Activated CD8-positive, alpha-beta memory T cell treated with anti-CD3 and anti-CD28 coated beads for 4 hours (primary cell): ENCODE data around the gene VPS33B.

Experiments
- DNase-seq, 2 donors: peaks; one replicate each; pipeline ENCODE4 v3.0.0-alpha.2; 2020; ENCODE audit warnings: low read depth in 2 of 2

Gene VPS33B

DNA sequence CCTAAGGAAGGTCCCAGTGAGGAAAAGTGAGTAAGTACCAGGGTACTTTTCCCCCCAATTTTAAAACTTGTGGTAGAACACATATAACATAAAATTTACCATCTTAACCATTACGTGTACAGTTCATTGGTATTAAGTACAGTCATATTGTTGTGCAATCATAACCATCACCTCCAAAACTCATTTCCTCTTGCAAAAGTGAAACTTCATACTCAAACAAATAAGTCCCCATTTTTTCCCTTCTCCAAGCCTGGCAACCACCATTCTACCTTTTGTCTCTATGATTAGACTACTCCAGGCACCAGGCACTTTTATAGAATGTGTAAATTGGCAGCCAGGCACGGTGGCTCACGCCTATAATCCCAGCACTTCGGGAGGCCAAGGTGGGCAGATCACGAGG, 40.3 kb downstream of the VPS33B start:
- no peak for DNase-seq

DNA sequence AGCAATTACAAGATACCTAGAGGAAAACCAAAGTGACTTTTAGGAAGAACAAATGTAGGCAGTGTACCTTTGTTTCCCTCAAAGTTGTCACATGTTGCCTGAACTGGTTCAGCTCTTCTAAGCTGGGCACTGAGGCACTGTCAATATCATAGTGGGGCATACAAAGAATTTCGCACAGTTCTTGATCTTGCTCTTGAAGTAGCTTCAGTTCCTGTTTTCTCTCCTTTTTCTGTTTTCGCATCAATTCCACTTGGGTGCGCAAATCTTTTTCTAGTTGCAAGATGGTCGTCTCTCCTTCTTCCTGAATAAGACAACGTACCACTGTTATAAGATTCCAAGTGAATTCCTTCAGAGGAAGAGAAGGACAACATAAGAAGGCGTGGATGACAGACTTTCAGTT, 40.7 kb downstream of the VPS33B start:
- no peak for DNase-seq

DNA sequence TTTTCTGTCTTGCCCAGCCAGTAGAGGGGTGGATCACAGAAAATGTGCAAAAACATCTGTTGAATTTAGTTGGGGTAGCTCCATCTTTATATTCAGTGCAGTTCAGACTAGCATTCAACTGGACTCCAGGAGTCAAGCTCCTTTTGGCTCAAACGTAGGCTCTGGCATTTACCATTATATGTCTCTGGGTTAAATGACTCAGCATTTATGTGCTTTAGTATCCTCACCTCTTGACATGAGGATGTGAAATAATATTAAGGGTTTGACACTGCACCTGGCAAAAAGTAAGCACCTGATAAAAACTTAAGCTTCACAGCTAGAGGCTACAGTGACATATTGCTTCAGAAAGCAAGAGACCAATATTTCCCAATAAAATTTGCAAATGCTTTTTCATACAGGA, 42.8 kb downstream of the VPS33B start:
- DNase-seq, result no peak

DNA sequence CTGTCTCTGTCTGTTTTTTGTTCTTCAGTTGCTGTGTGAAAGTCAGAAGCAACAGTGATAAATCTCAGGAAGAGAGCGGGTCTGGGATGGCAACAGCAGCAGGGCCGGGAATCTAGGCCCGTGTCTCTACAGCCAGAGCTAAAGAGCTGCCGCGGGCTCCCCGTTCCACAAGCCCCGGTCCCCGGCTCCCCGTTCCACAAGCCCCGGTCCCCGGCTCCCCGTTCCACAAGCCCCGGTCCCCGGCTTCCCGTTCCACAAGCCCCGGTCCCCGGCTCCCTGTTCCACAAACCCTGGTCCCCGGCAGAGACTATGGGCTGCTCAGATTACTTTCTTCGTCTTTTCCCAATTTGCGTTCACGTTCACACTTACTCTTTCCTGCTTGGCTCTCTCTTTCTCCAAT, 48.2 kb downstream of the VPS33B start:
- DNase-seq, result no peak

DNA sequence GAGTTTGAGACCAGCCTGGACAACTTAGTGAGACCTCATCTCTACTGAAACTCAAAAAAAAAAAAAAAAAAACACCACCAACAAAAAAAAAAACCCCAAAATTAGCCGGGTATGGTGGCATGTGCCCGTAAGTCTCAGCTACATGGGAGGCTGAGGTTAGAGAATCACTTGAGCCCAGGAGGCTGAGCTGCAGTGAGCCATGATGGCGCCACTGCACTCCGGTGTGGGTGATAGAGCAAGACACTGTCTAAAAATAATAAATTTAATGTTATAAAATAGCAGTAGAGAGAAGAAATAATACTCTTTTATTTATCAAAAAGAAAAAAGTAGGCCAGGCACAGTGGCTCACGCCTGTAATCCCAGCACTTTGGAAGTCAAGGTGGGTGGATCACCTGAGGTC, 50.3 kb downstream of the VPS33B start:
- DNase-seq, result no peak

DNA sequence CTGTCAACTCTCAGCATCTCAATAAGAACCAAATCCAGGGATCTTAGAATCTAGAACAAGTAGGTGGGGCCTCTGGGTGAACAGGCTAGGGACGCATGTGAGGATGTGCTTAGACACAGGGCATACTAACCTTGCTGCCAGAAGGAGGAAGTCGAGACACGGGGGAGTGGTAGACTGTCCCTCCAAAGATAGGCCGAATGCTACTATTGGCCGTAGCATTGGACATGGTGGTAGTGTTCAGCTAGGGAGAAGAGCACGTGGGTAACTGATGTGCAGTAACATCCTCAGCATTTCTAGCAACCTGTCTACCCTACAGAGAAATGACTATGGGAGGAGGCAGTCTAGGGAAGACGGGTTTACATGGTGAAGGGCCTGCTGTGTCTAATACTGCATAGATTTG, 52.1 kb downstream of the VPS33B start:
- DNase-seq, result no peak

DNA sequence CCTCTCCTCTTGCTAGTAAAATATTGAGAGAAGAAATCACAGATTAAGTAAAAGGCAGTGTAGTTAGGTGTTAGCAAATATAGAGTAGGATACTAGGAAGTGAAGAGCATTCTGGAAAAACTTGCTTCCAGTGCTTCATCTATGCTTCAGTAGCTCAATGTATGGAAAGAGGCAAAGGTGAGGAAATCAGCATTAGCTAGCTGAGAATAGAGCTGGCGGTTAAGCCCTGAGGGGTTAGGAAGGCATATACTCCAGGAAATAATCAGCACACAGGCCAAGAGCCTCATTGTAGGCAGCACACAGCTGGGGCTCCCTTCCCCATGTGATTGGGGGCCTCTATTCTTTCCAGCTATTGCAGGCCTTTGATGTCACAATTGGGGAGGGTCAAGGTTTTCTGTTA, 54.0 kb downstream of the VPS33B start:
- no peak for DNase-seq

DNA sequence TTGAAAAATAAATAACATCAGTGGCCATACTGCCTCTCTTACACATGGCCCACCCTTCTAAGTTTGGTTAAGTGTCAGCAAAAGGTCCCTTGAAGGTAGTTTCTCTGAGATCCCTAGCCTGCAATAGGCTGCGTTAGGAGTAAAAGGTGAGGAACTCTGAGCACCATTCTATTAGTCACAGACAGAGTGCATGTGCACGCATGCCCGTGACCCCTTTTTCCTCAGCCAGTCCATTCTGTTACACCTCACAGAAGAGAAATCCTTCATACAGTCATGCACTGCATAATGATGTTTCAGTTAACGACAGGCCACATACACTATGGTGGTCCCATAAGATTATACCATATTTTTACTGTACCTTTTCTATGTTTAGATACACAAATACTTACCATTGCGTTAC, 55.2 kb downstream of the VPS33B start:
- no peak for DNase-seq

DNA sequence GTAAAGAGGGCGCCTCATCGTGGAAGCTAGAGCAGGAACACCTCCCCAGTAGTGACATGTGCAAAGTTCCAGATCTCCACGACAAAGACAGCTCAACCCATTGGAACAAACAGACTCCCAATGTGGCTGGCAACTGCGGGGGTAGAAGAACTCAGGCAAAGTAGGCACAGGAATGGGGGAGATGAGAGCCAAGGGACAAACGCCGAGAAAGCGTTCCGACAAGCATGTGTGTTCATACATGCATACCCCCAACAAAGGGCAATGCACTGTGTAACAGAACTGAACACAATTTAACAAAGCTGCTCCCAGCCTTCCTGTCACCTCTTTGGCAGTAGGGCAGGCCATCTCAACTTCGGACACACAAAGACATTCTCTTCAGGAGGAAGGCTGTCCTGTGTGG, 56.1 kb downstream of the VPS33B start:
- no peak for DNase-seq

DNA sequence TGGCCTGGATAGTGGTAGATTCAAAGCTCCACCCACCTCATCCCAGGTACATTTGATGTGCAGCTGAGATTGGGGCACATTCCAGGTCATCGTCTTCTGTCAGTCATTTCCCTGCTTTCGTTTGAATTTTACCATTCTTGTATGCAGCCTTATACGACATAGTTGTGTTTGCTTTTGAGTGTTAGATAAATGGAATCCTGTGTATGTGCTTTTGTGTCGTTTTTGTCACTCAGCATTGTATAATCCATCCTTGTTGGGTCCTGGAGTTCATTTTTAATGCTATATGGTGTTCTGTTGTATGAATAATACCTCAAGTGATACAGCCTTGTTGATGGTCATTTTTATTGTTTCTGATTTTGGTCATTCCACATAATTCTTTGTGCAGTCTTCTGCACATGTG, 60.4 kb downstream of the VPS33B start:
- no peak for DNase-seq

DNA sequence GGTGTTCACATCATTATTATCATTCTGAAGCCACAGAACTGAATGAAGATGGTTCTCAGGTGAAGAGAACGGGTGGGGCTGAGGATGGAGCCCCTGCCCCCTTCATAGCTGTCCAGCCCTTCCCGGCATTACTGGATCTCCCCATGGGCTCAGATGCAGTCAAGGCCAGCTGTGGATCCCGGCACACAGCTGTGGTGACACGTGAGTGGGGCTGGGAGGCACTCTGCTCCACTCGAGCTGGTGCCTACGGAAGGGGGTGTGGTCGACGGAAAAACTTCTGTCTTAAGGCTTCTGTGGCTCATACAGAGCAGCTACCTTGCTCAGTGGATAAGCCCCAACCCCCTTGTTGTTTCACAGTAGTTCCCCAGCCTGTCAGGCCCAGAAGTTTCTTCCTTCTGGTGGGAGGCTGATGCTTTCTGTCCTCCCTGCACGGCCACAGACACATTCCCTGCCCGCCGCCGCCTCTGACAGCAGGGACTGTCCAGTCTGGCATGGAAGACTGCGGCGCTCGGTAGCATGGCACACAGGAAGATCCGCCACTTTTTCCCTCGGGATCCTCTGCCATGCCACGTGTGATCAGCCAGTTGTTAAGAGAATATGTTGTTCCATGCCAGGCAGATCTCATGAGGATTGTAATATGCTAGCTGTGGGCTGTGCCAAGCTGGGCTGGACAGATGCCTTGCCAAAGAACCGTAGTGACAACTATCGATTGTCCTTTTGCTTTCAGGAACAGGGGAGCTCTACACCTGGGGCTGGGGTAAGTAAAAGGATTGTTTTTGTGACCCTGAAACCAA, 61.9 kb downstream of the VPS33B start:
- DNase-seq, result no peak

DNA sequence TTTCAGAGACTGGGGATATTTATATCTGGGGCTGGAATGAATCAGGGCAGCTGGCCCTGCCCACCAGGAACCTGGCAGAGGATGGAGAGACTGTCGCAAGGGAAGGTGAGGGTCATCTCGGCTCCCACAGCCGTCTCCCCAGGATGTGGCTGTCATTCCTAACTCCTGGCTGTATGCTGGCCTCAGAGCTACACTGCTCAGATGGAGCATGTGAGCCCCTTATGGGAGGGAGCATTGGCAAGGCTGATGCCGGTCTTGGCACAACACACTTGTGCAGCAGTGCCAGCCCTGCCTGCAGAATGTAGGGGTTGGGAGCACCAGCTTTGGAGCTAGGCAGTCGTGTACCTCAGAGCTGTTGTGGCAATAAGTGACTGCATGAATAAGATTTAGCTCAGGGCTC, 62.5 kb downstream of the VPS33B start:
- DNase-seq, result no peak

DNA sequence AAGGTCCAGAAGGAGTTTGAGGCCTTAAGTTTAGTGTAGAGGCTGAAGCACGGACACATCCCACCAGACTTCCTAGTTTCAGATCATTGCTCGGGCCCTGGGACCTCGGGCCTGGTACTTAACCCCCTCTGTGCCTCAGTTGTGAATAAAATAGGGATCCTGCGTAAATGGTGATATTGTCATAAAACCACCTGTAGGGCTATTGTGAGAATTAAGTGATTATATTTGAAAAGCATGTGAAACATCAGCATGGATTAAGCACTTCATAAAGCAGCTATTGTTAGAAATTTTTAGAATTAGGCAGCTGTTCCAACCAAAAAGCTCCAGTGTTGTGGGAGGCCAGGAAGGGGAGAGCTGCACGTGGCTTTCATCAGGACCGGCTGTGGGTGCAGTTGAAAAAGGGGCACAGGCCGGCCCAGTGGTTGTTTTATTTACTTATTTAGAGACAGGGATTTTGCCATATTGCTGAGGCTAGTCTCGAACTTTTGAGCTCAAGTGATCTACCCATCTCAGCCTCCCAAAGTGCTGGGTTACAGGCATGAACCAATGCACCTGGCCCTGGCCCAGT, 63.3 kb downstream of the VPS33B start:
- no peak for DNase-seq

DNA sequence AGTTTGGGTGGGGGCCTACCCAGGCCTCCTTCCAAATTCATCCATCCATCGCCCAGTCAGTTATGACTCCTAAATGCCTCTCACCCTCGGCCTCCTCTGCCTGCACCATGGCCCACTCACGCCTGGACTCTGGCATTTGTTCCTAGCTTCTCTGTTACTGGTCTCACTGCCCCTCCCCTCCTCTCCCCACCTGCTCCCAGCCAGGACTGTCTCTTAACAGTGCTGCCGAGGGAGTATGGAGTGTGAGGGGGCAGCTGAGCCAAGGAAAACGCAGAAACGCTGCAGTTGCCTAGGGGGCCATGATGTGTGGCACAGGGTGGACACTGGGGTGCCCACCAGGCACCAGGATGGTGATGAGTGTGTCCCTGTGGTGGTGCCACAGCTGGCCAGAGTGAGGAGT, 64.6 kb downstream of the VPS33B start:
- no peak for DNase-seq

DNA sequence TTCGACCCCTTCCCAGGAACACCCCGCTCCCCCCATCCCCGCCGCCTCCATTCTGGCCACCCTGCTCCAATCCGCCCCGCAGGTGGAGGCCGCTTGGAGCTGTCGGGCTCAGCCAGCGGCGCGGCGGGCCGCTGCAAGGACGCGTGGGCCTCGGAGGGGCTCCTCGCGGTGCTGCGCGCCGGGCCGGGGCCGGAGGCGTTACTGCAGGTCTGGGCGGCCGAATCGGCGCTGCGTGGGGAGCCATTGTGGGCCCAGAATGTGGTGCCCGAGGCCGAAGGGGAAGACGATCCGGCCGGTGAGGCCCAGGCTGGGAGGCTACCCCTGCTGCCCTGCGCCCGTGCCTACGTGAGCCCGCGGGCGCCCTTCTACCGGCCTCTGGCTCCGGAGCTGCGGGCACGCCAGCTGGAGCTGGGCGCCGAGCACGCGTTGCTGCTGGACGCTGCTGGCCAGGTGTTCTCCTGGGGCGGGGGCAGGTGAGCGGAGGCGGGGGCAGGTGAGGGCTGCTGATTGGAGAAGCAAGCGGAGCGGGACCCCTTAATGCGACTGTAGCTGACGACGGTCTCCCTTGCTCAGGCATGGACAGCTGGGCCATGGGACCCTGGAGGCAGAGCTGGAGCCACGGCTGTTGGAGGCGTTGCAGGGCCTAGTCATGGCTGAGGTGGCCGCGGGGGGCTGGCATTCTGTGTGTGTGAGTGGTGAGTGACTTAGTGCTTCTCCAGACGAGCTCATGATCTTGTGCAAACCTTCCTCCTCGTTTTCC, 65.2 kb downstream of the VPS33B start:
- DNase-seq, result no peak

DNA sequence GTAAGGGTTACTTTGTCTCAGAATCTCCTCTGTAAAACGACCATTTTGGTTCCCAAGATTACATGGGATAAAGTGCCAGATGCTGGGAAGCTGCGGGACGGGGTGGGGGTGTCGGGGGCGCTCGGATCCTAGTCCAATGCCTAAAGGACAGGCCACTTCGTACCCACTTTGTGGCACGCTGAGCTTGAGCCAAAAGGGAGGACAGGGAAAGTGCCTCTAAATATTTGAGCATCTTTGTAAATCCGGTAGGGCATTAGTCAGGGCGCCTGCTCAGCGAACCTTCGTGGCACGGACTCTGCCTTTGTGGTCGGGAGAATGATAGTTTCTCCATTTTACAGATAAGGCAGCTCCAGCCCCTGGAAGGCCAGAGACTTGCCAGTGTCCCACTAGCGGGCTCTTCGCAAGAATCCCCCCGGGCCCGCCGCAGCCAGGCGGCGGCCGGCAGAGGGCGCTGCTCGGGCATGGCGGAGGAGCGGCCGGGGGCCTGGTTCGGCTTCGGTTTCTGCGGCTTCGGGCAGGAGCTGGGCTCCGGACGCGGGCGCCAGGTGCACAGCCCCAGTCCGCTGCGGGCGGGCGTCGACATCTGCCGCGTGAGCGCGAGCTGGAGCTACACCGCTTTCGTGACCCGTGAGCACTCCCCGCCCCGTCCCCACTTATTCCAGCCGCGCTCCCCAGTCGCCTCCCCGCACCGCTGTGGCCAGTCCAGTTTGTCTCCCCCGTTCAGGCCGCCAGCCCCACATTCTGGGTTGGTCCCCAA, 65.9 kb downstream of the VPS33B start:
- peak; percentile 19 to 37 for DNase-seq

DNA sequence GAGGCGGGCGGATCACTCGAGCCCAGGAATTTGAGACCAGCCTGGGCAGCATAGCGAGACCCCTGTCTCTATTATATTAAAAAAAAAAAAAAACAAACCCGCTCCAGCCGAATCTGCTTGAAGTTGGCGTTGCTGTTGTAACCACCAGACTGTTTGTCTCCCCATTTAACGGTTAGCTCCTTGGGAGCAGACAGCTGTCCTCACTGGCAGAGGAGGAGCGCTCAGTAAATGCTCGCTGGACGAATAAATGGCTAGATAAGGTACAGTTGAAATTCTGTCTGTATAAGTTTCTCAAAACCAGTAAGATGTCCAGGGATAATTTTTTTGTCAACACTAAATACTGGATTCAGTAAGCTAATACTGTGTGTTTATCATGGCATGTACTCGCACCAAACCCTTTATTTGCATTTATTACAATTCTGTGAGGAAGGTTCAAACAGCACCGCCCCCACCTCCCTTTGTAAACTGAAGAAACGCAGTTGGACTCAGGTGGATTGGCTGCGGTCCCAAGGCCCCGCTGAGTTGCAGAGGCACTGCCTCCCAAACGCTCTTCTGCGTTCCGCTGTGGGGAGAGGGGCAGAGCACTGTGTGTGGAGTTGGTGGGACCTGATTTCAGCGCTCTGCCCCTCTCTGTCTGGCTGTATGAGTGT, 66.6 kb downstream of the VPS33B start:
- no peak for DNase-seq

DNA sequence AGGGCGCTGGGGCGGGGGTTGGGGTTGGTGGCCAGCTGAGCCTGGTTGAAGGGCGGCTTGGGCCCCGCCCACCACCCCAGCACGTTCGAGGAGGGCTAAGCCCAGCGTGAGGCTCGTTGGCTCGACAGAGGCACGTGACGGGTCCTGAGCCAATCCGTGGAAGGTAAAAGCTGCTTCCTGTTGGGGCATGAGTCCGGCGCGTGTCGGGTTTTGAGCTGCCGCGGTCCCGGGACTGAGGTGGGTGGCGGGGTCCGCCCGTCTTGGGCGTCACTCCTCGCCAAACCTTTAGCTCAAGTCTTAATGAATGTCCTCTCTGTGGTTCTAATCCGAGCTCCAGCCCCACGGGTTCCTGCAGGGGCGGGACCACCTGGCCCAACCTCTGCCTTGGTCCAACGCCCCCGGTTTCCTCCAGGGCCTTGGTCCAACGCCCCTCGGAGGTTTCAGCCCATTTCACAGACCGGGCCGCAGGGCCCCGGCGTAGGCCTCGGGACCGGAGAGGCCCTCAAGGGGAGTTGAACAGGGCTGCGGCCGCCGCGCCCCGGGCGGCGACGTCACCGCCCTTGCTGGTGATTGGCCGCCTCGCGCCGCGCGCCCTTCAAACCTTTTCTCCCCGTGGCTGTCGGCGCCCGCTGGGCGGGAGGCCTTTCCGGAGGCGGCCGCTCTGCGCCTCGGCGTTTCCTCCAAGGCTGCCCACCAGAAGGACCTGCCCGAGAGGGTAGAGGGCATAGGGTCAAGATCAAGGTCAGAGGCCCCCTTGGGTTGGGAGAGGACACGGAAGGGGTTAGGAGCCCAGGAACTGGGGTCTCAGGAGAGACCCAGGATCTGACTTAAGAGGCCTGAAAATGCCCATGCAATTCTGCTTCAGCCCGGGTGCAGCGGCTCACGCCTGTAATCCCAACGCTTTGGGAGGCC, 67.4 kb downstream of the VPS33B start, which contains the start of gene RCCD1:
RCCD1 (plus strand) TSS at position 173 of the 912 bp plus-strand sequence. CDS start 1,851 bp downstream, outside the sequence.
- DNase-seq, result peak; percentile 79 to 82

DNA sequence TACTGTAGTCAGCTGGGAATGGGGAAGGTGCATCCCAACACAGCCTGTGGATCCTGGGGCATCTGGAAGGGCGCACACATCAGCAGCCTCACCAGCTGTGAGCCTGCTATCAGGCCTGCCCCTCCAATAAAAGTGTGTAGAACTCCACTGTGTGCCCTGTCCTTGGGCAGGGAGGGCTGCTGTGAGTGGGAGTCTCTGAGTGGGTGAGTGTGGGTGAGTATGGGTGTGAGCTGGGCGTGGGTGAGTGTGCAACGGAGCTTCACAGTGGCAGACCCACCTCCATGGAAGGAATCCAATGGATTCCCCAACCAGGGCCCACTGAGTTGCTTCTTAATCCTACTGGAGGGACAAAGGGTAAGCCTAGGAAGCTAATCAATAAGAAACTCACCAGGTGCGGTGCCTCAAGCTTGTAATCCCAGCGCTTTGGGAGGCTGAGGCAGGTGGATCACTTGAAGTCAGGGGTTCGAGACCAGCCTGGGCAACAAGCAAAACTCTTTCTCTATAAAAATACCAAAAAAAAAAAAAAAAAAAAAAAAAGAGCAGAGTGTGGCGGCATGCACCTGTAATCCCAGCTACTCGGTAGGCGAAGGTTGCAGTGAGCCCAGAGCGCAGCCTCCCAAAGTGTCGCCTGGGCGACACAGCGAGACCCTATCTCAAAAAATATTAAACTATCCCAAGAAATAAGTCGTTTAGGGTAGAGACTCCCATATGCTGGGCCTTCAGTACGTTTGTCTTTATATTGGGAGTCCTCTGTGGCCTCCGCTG, 68.3 kb downstream of the VPS33B start:
- no peak for DNase-seq
